ENCODE measurements around the gene PLA2G12B.
A peak's percentile ranks its signal among the peaks of the same experiment; 100 is the strongest.

Gene PLA2G12B

DNA sequence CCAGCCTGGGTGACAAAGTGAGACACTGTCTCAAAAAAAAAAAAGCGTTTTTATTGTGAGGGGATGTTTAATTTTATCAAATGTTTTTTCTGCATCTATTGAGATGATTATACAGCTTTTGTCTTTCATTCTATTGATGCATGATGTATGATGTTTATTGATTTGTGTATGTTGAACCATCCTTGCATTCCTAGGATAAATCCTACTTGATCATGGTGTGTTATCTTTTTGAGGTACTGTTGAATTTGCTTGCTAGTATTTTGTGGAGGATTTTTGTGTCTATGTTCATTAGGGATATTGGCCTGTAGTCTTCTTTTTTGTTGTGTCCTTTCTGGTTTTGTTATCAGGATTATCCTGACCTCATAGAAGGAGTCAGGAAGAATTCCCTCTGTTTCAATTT, 22.3 kb upstream of the PLA2G12B start:
- H3K4me2 ChIP-seq (ENCODE audit: low read length) = no peak overlapping the region
- H3K9ac ChIP-seq (ENCODE audit: low read depth, low read length) = no peak overlapping the region
- H3K4me1 ChIP-seq (ENCODE audit: control insufficient read depth, insufficient read depth, low read length) = no peaks in the 10 kb centered on the region
- no peaks in the 10 kb centered on the region for H3K27me3 ChIP-seq (ENCODE audit: control insufficient read depth, insufficient read depth, low read length)
- H3K9me3 ChIP-seq (replicated peaks; ENCODE audit: low read length) = peaks cover 12% of the 10 kb centered on the region
- no peak overlapping the region for H3K4me3 ChIP-seq (ENCODE audit: low read length)
- H3K36me3 ChIP-seq (ENCODE audit: insufficient read depth, low read length) = no peaks in the 10 kb centered on the region

DNA sequence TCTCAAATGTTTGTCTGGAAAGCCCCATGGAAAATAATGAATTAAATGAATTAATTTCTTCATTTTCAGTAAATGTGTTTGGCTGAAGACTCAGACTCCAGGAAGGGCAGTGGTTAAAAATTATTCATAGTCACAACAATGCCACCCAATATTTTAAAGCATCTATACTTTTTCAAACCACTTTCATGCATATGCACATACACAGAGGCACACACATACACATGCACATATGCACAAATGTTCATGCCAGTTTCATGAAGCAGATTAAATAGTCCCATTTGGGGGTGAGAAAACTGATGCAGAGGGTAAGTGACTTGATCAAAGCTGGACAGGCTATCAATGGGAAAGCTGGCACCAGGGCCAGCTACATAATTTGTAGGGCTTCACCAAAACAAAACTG, 1.4 kb upstream of the PLA2G12B start:
- no peak overlapping the region for H3K4me2 ChIP-seq (ENCODE audit: low read length)
- H3K9ac ChIP-seq (ENCODE audit: low read depth, low read length) = no peak overlapping the region
- no peaks in the 10 kb centered on the region for H3K36me3 ChIP-seq (ENCODE audit: insufficient read depth, low read length)
- peaks cover 5% of the 10 kb centered on the region for H3K27me3 ChIP-seq (ENCODE audit: control insufficient read depth, insufficient read depth, low read length)
- H3K4me1 ChIP-seq (ENCODE audit: control insufficient read depth, insufficient read depth, low read length) = no peaks in the 10 kb centered on the region
- no peaks in the 10 kb centered on the region for H3K9me3 ChIP-seq (replicated peaks; ENCODE audit: low read length)
- H3K4me3 ChIP-seq (ENCODE audit: low read length) = no peak overlapping the region

DNA sequence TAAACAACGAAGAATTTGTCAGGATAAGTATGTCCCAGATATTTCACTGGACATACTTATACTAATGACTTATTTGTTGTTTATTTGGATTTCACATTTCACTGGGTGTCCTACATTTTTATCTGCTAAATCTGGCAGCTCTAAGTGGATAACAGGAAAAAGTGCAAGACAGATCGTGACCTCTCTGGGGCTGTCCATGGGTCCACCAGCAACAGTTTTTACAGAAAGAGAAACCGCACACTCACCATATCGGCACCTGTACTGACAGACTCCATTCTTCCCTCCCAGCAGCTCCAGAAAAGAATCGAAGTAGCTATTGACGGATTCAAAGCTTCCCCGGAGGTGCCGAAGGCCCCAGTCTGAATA, 393 bp downstream of the PLA2G12B start:
- Histone ChIP-seq H3K9ac (ENCODE audit: low read depth, low read length) (no peak overlapping the region), H3K4me3 (ENCODE audit: low read length) (no peak overlapping the region), H3K4me2 (ENCODE audit: low read length) (no peak overlapping the region), H3K27me3 (ENCODE audit: control insufficient read depth, insufficient read depth, low read length) (peaks cover 5% of the 10 kb centered on the region), H3K9me3 (replicated peaks; ENCODE audit: low read length) (no peaks in the 10 kb centered on the region), H3K36me3 (ENCODE audit: insufficient read depth, low read length) (no peaks in the 10 kb centered on the region), H3K4me1 (ENCODE audit: control insufficient read depth, insufficient read depth, low read length) (no peaks in the 10 kb centered on the region)

DNA sequence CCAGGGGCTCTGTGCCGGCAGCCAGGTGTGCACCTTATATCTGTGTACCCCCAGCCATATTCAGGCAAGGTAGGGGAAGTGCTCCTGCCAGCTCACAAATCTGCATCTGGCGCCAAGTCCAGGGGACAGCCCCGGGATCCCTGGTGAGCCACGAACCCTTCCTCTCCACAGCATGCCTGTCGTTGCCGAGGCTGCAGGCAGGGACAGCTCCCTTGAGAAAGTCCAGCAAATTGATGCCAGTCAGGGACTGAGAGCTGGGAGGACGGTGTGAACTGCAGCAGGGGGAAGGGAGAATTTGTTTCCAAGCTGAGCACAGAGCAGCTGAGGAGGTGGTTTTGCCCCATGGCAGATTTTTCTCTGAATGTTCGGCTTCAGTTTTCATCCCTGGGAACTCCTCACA, 919 bp downstream of the PLA2G12B start:
- Histone ChIP-seq H3K4me3 (ENCODE audit: low read length) (no peak overlapping the region), H3K36me3 (ENCODE audit: insufficient read depth, low read length) (no peaks in the 10 kb centered on the region), H3K27me3 (ENCODE audit: control insufficient read depth, insufficient read depth, low read length) (peaks cover 5% of the 10 kb centered on the region), H3K9ac (ENCODE audit: low read depth, low read length) (no peak overlapping the region), H3K4me2 (ENCODE audit: low read length) (no peak overlapping the region), H3K9me3 (replicated peaks; ENCODE audit: low read length) (no peaks in the 10 kb centered on the region), H3K4me1 (ENCODE audit: control insufficient read depth, insufficient read depth, low read length) (no peaks in the 10 kb centered on the region)

DNA sequence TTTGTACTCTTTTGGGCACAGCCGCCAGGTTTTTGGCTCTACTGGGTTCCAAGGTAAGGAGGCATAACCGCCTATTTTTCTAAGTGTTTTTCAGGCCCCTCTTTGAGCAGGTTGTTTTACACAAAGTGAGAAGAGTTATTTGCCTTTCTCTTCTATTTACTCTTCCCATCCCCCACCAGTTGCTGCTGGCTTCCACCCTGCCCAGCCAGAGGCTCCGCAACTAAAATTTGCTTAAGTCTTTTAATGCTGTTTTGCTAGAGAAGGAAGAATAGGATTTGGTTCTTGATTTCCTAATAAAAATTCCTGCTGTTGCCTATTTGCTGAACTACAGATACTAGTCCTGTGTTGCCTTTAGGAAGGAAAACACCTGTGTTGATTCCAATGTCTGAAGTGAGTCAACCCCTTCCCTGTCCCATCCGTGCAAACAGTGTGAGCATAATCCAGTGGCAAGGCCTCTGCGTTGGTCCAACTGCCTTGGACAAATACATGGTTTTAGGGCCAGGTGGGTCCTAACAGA, 1.9 kb downstream of the PLA2G12B start:
- H3K36me3 ChIP-seq (ENCODE audit: insufficient read depth, low read length) = no peaks in the 10 kb centered on the region
- no peaks in the 10 kb centered on the region for H3K9me3 ChIP-seq (replicated peaks; ENCODE audit: low read length)
- H3K4me2 ChIP-seq (ENCODE audit: low read length) = no peak overlapping the region
- no peaks in the 10 kb centered on the region for H3K4me1 ChIP-seq (ENCODE audit: control insufficient read depth, insufficient read depth, low read length)
- no peak overlapping the region for H3K4me3 ChIP-seq (ENCODE audit: low read length)
- no peak overlapping the region for H3K9ac ChIP-seq (ENCODE audit: low read depth, low read length)
- peaks cover 5% of the 10 kb centered on the region for H3K27me3 ChIP-seq (ENCODE audit: control insufficient read depth, insufficient read depth, low read length)

DNA sequence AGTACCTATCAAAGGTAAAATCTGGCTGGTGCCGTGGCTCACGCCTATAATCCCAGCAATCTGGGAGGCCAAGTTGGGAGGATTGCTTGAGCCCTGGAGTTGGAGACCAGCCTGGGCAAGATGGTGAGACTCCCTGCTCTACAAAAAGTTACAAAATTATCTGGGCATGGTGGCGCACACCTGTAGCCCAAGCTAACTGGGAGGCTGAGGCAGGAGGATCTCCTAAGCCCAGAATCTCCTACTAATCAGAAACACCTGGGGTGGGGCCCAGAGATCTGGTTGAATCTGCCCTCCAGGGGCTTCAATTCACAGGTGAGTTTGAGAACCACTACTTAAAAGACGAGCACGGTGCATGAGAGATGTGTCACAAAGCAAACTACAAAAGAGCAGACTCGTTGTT, 2.4 kb downstream of the PLA2G12B start:
- no peaks in the 10 kb centered on the region for H3K9me3 ChIP-seq (replicated peaks; ENCODE audit: low read length)
- H3K36me3 ChIP-seq (ENCODE audit: insufficient read depth, low read length) = no peaks in the 10 kb centered on the region
- no peak overlapping the region for H3K4me2 ChIP-seq (ENCODE audit: low read length)
- H3K9ac ChIP-seq (ENCODE audit: low read depth, low read length) = no peak overlapping the region
- H3K4me3 ChIP-seq (ENCODE audit: low read length) = no peak overlapping the region
- no peaks in the 10 kb centered on the region for H3K4me1 ChIP-seq (ENCODE audit: control insufficient read depth, insufficient read depth, low read length)
- H3K27me3 ChIP-seq (ENCODE audit: control insufficient read depth, insufficient read depth, low read length) = peaks cover 5% of the 10 kb centered on the region

DNA sequence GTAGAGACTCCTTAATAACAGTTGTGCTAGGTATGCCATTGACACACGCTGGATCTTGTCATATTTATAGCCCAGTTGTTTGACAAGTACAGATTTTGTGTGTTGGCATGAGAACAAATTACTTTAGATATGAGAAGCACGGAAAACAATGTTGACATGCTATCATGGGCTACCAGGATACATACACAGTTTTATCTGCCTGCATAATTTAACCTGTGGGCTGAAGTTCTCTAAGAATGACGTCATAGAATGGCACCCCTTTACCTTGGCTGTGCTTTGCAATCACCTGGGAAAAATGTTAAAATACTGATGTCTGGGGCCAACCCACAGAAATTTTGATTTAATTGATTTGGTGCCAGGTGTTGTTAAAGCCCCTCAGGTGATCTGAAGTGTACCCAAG, 2.8 kb downstream of the PLA2G12B start:
- H3K9ac ChIP-seq (ENCODE audit: low read depth, low read length) = no peak overlapping the region
- no peaks in the 10 kb centered on the region for H3K9me3 ChIP-seq (replicated peaks; ENCODE audit: low read length)
- no peaks in the 10 kb centered on the region for H3K4me1 ChIP-seq (ENCODE audit: control insufficient read depth, insufficient read depth, low read length)
- no peak overlapping the region for H3K4me2 ChIP-seq (ENCODE audit: low read length)
- no peaks in the 10 kb centered on the region for H3K36me3 ChIP-seq (ENCODE audit: insufficient read depth, low read length)
- H3K27me3 ChIP-seq (ENCODE audit: control insufficient read depth, insufficient read depth, low read length) = peaks cover 5% of the 10 kb centered on the region
- no peak overlapping the region for H3K4me3 ChIP-seq (ENCODE audit: low read length)

DNA sequence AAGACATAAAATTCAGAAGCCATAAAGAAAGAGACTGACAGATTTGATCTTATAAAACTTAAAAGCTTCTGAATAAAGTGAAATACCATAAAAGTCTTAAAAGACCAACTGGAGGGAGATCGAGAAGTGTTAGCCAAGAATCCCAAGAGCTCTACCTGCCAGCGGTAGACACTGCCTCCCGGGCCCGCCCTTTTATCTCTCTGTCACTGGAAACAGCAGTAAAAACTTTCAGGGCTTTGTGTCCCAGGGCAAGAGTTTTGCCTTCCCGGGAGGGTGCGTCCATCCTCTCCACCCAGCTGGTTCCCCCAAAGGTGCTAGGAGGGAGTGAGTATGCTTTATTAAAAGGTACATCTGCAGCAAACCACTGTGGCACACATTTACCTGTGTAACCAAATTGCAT, 5.8 kb downstream of the PLA2G12B start:
- H3K4me2 ChIP-seq (ENCODE audit: low read length) = no peak overlapping the region
- no peak overlapping the region for H3K4me3 ChIP-seq (ENCODE audit: low read length)
- H3K4me1 ChIP-seq (ENCODE audit: control insufficient read depth, insufficient read depth, low read length) = no peaks in the 10 kb centered on the region
- H3K36me3 ChIP-seq (ENCODE audit: insufficient read depth, low read length) = no peaks in the 10 kb centered on the region
- H3K9ac ChIP-seq (ENCODE audit: low read depth, low read length) = no peak overlapping the region
- peaks cover 4% of the 10 kb centered on the region for H3K27me3 ChIP-seq (ENCODE audit: control insufficient read depth, insufficient read depth, low read length)
- no peaks in the 10 kb centered on the region for H3K9me3 ChIP-seq (replicated peaks; ENCODE audit: low read length)

DNA sequence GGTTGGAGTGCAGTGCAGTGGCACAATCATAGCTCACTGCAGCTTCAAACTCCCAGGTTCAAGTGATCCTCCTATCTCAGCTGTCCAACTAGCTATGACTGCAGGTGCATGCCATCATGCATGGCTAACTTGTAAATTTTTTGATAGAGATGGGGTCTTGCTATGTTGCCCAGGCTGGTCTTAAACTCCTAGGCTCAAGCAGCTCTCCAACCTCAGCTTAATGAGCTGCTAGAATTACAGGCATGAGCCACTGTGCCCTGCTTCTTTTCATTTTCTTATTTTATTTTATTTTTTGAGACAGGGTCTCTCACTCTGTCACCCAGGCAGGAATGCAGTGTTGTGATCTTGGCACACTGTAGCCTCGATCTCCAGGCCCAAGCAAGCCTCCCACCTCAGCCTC, 7.6 kb downstream of the PLA2G12B start:
- Histone ChIP-seq H3K4me3 (ENCODE audit: low read length) (no peak overlapping the region), H3K9ac (ENCODE audit: low read depth, low read length) (no peak overlapping the region), H3K9me3 (replicated peaks; ENCODE audit: low read length) (no peaks in the 10 kb centered on the region), H3K4me1 (ENCODE audit: control insufficient read depth, insufficient read depth, low read length) (no peaks in the 10 kb centered on the region), H3K36me3 (ENCODE audit: insufficient read depth, low read length) (no peaks in the 10 kb centered on the region), H3K4me2 (ENCODE audit: low read length) (no peak overlapping the region), H3K27me3 (ENCODE audit: control insufficient read depth, insufficient read depth, low read length) (no peaks in the 10 kb centered on the region)

DNA sequence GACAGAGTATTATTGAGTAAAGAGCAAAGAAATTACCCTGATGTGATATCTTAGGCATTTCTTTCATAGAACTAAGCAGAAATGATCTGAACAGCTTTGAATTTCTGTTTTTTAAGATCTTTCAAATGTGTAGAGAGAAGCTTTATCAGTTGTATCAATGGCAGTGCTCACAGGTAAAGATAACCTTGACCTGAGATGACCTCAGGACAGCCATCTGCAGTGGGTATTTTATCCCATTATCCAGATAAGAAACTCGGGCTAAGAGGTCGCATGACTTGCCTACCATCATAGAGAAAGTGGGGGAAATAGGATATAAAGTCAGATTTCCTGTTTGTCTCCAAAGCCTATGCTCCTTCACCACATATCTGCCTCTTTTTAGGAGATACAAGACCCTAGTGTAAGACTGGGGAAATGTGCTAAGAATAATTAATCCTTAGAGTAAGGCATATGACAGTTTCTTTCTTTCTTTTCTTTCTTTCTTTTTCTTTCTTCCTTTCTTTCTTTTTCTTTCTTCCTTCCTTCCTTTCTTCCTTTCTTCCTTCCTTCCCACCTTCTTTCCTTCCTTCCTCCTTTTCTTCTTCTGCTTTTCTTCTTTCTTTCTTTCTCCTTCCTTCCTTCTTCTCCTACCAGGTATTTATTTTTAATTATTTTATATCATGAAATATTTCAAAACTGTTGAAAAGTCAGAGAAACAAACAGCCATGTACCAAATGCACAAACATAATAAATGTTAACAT, 10.9 kb downstream of the PLA2G12B start:
- Histone ChIP-seq H3K9me3 (replicated peaks; ENCODE audit: low read length) (no peaks in the 10 kb centered on the region), H3K4me3 (ENCODE audit: low read length) (no peak overlapping the region), H3K4me1 (ENCODE audit: control insufficient read depth, insufficient read depth, low read length) (no peaks in the 10 kb centered on the region), H3K36me3 (ENCODE audit: insufficient read depth, low read length) (no peaks in the 10 kb centered on the region), H3K4me2 (ENCODE audit: low read length) (no peak overlapping the region), H3K27me3 (ENCODE audit: control insufficient read depth, insufficient read depth, low read length) (no peaks in the 10 kb centered on the region), H3K9ac (ENCODE audit: low read depth, low read length) (no peak overlapping the region)

DNA sequence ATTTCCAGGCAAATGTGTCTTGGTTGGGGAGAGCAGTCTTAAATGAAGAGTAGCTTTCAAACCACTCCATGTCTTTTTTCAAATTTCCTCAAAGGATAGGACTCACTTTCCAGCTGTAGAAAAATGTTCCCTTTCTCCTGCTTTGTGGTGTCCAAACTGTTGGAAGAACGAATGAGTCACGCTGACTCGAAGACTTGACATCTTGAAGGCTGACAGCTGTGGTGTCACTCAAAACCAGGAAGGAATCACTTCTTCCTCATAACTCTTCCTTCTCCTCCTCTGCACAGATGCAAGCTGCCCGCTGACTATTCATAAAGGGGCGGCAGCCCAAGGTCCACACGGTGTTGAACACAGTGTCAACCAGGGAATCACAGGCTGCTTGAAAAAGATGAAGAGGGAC, 19.2 kb downstream of the PLA2G12B start:
- Histone ChIP-seq H3K4me3 (ENCODE audit: low read length) (no peak overlapping the region), H3K9ac (ENCODE audit: low read depth, low read length) (peak overlapping the region; percentile 26)

DNA sequence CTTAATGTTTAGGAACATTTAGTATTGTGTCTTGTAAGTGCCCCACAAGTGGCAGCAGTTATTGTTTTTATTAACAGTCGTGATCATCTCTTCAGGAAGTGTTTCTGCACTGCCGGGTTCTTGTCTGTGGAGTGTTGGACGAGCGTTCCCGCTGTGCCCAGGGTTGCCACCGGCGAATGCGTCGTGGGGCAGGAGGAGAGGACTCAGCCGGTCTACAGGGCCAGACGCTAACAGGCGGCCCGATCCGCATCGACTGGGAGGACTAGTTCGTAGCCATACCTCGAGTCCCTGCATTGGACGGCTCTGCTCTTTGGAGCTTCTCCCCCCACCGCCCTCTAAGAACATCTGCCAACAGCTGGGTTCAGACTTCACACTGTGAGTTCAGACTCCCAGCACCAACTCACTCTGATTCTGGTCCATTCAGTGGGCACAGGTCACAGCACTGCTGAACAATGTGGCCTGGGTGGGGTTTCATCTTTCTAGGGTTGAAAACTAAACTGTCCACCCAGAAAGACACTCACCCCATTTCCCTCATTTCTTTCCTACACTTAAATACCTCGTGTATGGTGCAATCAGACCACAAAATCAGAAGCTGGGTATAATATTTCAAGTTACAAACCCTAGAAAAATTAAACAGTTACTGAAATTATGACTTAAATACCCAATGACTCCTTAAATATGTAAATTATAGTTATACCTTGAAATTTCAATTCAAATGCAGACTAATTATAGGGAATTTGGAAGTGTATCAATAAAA, 22.2 kb downstream of the PLA2G12B start:
- Histone ChIP-seq H3K9me3 (replicated peaks; ENCODE audit: low read length) (no peaks in the 10 kb centered on the region), H3K4me1 (ENCODE audit: control insufficient read depth, insufficient read depth, low read length) (peaks cover 29% of the 10 kb centered on the region), H3K4me3 (ENCODE audit: low read length) (no peak overlapping the region), H3K9ac (ENCODE audit: low read depth, low read length) (no peak overlapping the region), H3K36me3 (ENCODE audit: insufficient read depth, low read length) (no peaks in the 10 kb centered on the region), H3K4me2 (ENCODE audit: low read length) (peak overlapping the region; percentile 9), H3K27me3 (ENCODE audit: control insufficient read depth, insufficient read depth, low read length) (no peaks in the 10 kb centered on the region)

More for the DNA sequence above, 19.2 kb downstream of the PLA2G12B start:
- Histone ChIP-seq H3K27me3 (ENCODE audit: control insufficient read depth, insufficient read depth, low read length) (no peaks in the 10 kb centered on the region), H3K4me1 (ENCODE audit: control insufficient read depth, insufficient read depth, low read length) (peaks cover 29% of the 10 kb centered on the region), H3K4me2 (ENCODE audit: low read length) (peak overlapping the region; percentile 14), H3K36me3 (ENCODE audit: insufficient read depth, low read length) (no peaks in the 10 kb centered on the region), H3K9me3 (replicated peaks; ENCODE audit: low read length) (no peaks in the 10 kb centered on the region)

Data from skeletal muscle satellite cell (primary cell).